K562 (cell line): ENCODE measurements around the gene FLRT1. TPM values are rescaled to one million over a fixed set of nuclear protein-coding genes. Genes with fewer than 3 reads are reported as not detected.

Experiments used
- BACH1 ChIP-seq: fragments of 200-800 bp; sonication (Bioruptor generic); IDR thresholded peaks from 2 replicates; pipeline ENCODE4 v1.6.1; 2016; ENCODE audit warnings: missing genetic modification characterization, missing compliant biosample characterization
- BMI1 ChIP-seq: fragments of 150-350 bp; IDR thresholded peaks from 2 replicates; pipeline ENCODE4 v1.6.1; 2014; ENCODE audit warnings: low read length
- EHMT2 ChIP-seq: fragments of 450-650 bp; IDR thresholded peaks from 2 replicates; pipeline ENCODE4 v1.6.1; 2018; ENCODE audit warnings: antibody characterized with exemption
- FOSL1 ChIP-seq: fragments of 200-800 bp; sonication (Bioruptor generic); conservative IDR thresholded peaks from 2 replicates; pipeline ENCODE4 v1.6.1; 2016; ENCODE audit warnings: missing genetic modification characterization, missing compliant biosample characterization
- FOXA1 ChIP-seq: fragments of 450-650 bp; IDR thresholded peaks from 2 replicates; pipeline ENCODE4 v1.6.1; 2016; ENCODE audit warnings: mild to moderate bottlenecking, borderline replicate concordance
- FOXA3 ChIP-seq, 2 experiments: fragments of 450-650 bp in 1 of 2; sonication (generic) in 1 of 2; formaldehyde crosslinking; IDR thresholded peaks in 1 of 2; conservative IDR thresholded peaks in 1 of 2; 2 replicates each; pipeline versions ENCODE4 v1.4.0 to v1.8.0; 2020 to 2022; ENCODE audit warnings: mild to moderate bottlenecking in 2 of 2, missing genetic modification reagents in 1 of 2
- FOXJ2 ChIP-seq: fragments of 200-800 bp; sonication (Bioruptor generic); IDR thresholded peaks from 2 replicates; pipeline ENCODE4 v1.6.1; 2016; ENCODE audit warnings: missing genetic modification characterization, missing compliant biosample characterization
- FOXP1 ChIP-seq: sonication (generic); formaldehyde crosslinking; IDR thresholded peaks from 2 replicates; pipeline ENCODE4 v1.8.0; 2022; ENCODE audit warnings: mild to moderate bottlenecking, missing genetic modification reagents
- JUNB ChIP-seq: fragments of 450-650 bp; formaldehyde crosslinking; conservative IDR thresholded peaks from 2 replicates; pipeline ENCODE4 v1.4.0; 2020; ENCODE audit warnings: mild to moderate bottlenecking
- MCM2 ChIP-seq: fragments of 450-650 bp; IDR thresholded peaks from 2 replicates; pipeline ENCODE4 v1.6.1; 2017; ENCODE audit warnings: low read depth, mild to moderate bottlenecking
- RBM15 ChIP-seq: fragments of 200-400 bp; formaldehyde crosslinking; IDR thresholded peaks from 2 replicates; pipeline ENCODE4 v1.6.1; 2018; ENCODE audit warnings: mild to moderate bottlenecking, low read length, moderate library complexity; ENCODE audit not compliant: insufficient read depth
- SMC3 ChIP-seq: conservative IDR thresholded peaks from 2 replicates; pipeline ENCODE4 v1.6.1; 2011; ENCODE audit warnings: low read depth, low read length, improper control_type of control experiment; ENCODE audit not compliant: insufficient read depth
- SRSF3 ChIP-seq: fragments of 200-400 bp; formaldehyde crosslinking; IDR thresholded peaks from 2 replicates; pipeline ENCODE4 v1.6.1; 2016; ENCODE audit warnings: mild to moderate bottlenecking, low read length, moderate library complexity; ENCODE audit not compliant: insufficient read depth
- STAT5B ChIP-seq: fragments of 250-450 bp; sonication (Bioruptor Pico); IDR thresholded peaks from 2 replicates; pipeline ENCODE4 v1.8.0; 2021; ENCODE audit warnings: mild to moderate bottlenecking, inconsistent platforms
- TFE3 ChIP-seq: fragments of 450-650 bp; formaldehyde crosslinking; IDR thresholded peaks from 2 replicates; pipeline ENCODE4 v1.4.0; 2020; ENCODE audit warnings: mild to moderate bottlenecking, mixed read lengths
- ZNF431 ChIP-seq: sonication (generic); formaldehyde crosslinking; IDR thresholded peaks from 2 replicates; pipeline ENCODE4 v1.8.0; 2022; ENCODE audit warnings: mild to moderate bottlenecking, missing genetic modification reagents
- ZSCAN32 ChIP-seq: fragments of 450-650 bp; formaldehyde crosslinking; IDR thresholded peaks from 2 replicates; pipeline ENCODE4 v1.4.0; 2020; ENCODE audit warnings: mild to moderate bottlenecking, moderate library complexity
- polyA plus RNA-seq, 8 experiments: library from polyadenylated mRNA; depleted of rRNA in 4 of 8; stranded (reverse) in 5 of 8; unstranded in 3 of 8; fragments of >200 nt; fragmentation: Nextera tagmentation in 2 of 8; fragmentation: Illumina TruSeq in 1 of 8; extraction: Ambion mirVana in 2 of 8; extraction: Trizol in 1 of 8; gene quantifications; 2 replicates each; pipeline versions ENCODE4 v1.2.1 to v1.2.3, GENCODE V29; 2011 to 2014; ENCODE audit warnings: inconsistent platforms in 1 of 8, missing spikeins in 1 of 8
- total RNA-seq, 7 experiments: library from RNA; depleted of rRNA in 6 of 7; stranded (reverse); fragments of >200 nt in 6 of 7; fragmentation: Illumina TruSeq in 2 of 7; extraction: Trizol in 2 of 7; gene quantifications; 2 replicates each; pipeline versions ENCODE4 v1.2.1 to v1.2.3, GENCODE V29; 2011 to 2021; ENCODE audit warnings: low replicate concordance in 1 of 7
- TF ChIP-seq, protein P1 (sequence below): sonication (generic); formaldehyde crosslinking; IDR thresholded peaks from 2 replicates; pipeline ENCODE4 v1.8.0; 2022; ENCODE audit warnings: mild to moderate bottlenecking, missing genetic modification reagents
- TF ChIP-seq, protein P2 (sequence below): fragments of 450-650 bp; formaldehyde crosslinking; IDR thresholded peaks from 2 replicates; pipeline ENCODE4 v1.4.0; 2022; ENCODE audit warnings: missing genetic modification characterization
- TF ChIP-seq, protein P3 (sequence below): fragments of 450-650 bp; IDR thresholded peaks from 2 replicates; pipeline ENCODE4 v1.6.1; 2016; ENCODE audit warnings: low read depth, mild to moderate bottlenecking, moderate library complexity

Gene FLRT1
- total and polyA plus RNA-seq, 9 of the 15 experiments (the other 6 are each of a cell fraction or from before 2014, with no cell fraction given) = not detected

- TF ChIP-seq, protein P1, sequence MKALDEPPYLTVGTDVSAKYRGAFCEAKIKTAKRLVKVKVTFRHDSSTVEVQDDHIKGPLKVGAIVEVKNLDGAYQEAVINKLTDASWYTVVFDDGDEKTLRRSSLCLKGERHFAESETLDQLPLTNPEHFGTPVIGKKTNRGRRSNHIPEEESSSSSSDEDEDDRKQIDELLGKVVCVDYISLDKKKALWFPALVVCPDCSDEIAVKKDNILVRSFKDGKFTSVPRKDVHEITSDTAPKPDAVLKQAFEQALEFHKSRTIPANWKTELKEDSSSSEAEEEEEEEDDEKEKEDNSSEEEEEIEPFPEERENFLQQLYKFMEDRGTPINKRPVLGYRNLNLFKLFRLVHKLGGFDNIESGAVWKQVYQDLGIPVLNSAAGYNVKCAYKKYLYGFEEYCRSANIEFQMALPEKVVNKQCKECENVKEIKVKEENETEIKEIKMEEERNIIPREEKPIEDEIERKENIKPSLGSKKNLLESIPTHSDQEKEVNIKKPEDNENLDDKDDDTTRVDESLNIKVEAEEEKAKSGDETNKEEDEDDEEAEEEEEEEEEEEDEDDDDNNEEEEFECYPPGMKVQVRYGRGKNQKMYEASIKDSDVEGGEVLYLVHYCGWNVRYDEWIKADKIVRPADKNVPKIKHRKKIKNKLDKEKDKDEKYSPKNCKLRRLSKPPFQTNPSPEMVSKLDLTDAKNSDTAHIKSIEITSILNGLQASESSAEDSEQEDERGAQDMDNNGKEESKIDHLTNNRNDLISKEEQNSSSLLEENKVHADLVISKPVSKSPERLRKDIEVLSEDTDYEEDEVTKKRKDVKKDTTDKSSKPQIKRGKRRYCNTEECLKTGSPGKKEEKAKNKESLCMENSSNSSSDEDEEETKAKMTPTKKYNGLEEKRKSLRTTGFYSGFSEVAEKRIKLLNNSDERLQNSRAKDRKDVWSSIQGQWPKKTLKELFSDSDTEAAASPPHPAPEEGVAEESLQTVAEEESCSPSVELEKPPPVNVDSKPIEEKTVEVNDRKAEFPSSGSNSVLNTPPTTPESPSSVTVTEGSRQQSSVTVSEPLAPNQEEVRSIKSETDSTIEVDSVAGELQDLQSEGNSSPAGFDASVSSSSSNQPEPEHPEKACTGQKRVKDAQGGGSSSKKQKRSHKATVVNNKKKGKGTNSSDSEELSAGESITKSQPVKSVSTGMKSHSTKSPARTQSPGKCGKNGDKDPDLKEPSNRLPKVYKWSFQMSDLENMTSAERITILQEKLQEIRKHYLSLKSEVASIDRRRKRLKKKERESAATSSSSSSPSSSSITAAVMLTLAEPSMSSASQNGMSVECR = no peak
- no peak for TF ChIP-seq RBM15
- no peak for TF ChIP-seq TFE3
- TF ChIP-seq, protein P2, sequence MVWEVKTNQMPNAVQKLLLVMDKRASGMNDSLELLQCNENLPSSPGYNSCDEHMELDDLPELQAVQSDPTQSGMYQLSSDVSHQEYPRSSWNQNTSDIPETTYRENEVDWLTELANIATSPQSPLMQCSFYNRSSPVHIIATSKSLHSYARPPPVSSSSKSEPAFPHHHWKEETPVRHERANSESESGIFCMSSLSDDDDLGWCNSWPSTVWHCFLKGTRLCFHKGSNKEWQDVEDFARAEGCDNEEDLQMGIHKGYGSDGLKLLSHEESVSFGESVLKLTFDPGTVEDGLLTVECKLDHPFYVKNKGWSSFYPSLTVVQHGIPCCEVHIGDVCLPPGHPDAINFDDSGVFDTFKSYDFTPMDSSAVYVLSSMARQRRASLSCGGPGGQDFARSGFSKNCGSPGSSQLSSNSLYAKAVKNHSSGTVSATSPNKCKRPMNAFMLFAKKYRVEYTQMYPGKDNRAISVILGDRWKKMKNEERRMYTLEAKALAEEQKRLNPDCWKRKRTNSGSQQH (CRISPR knock-in tag) = no peak
- TF ChIP-seq BACH1 (tag) = no peak
- TF ChIP-seq FOXP1 (CRISPR knock-in tag) = no peak
- TF ChIP-seq SMC3 = no peak; the same call in 1 of the 2 replicates
- TF ChIP-seq BMI1 = peak; percentile 89
- TF ChIP-seq FOXA3 (CRISPR knock-in tag; conservative IDR thresholded peaks at IDR 0.05 in 1 of 2, IDR thresholded peaks at IDR 0.05 in 1 of 2) = no peak
- 0 out of 2 replicates have a peak, but pooled peaks have one; percentile 4 for TF ChIP-seq ZNF431
- no peak for TF ChIP-seq ZSCAN32 (CRISPR knock-in tag)
- no peak for TF ChIP-seq MCM2
- TF ChIP-seq JUNB (CRISPR knock-in tag) = no peak
- no peak for TF ChIP-seq SRSF3
- TF ChIP-seq STAT5B (CRISPR knock-in tag) = no peak
- TF ChIP-seq FOXA1 = no peak
- TF ChIP-seq FOXJ2 (tag) = peak; percentile 39; the same call in 1 of the 2 replicates
- TF ChIP-seq, protein P3, sequence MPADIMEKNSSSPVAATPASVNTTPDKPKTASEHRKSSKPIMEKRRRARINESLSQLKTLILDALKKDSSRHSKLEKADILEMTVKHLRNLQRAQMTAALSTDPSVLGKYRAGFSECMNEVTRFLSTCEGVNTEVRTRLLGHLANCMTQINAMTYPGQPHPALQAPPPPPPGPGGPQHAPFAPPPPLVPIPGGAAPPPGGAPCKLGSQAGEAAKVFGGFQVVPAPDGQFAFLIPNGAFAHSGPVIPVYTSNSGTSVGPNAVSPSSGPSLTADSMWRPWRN = no peak
- TF ChIP-seq EHMT2 = no peak
- no peak for TF ChIP-seq FOSL1 (tag)
These were observed 49.4 kb upstream of the FLRT1 start, which contains the start of gene OTUB1 (continued) for GRCh38 chr11:63986156-63986931.
